Nephron progenitor cell (in vitro differentiated cells): ENCODE measurements around the gene CRISPLD2.
"Not testable (repeated sequence)": the region's sequence is repeated elsewhere in the genome, so short reads cannot be mapped to it uniquely, and the experiment has no call there.

Experiments
- DNase-seq: peaks from one replicate; pipeline ENCODE4 v3.0.0; 2021
- H3K27ac Mint-ChIP-seq: 2 replicates; pipeline ENCODE4 v1.8.0; 2021; ENCODE audit warnings: mild to moderate bottlenecking, moderate library complexity, mixed read lengths
- H3K27me3 Mint-ChIP-seq: 2 replicates; pipeline ENCODE4 v1.8.0; 2021; ENCODE audit warnings: mild to moderate bottlenecking, low read depth, mixed read lengths; ENCODE audit not compliant: poor library complexity
- H3K36me3 Mint-ChIP-seq: 2 replicates; pipeline ENCODE4 v1.8.0; 2021; ENCODE audit warnings: low read depth, mixed read lengths
- H3K4me1 Mint-ChIP-seq: 2 replicates; pipeline ENCODE4 v1.8.0; 2021; ENCODE audit warnings: mixed read lengths
- H3K4me3 Mint-ChIP-seq: 2 replicates; pipeline ENCODE4 v1.8.0; 2021; ENCODE audit warnings: mild to moderate bottlenecking, moderate library complexity, mixed read lengths
- H3K9me3 Mint-ChIP-seq: 2 replicates; pipeline ENCODE4 v1.8.0; 2021; ENCODE audit warnings: mild to moderate bottlenecking, moderate library complexity, mixed read lengths
- CTCF ChIP-seq: fragments of 200-600 bp; sonication (generic); IDR thresholded peaks from 2 replicates; pipeline ENCODE4 v1.5.0; 2021; ENCODE audit warnings: antibody characterized with exemption

The CRISPLD2 gene

GRCh38 chr16:84850714-84851113 lies 30.9 kb downstream of the CRISPLD2 start:
- Mint-ChIP-seq H3K36me3 (no peaks in the 10 kb centered on the region), H3K4me1 (peaks cover 8% of the 10 kb centered on the region), H3K4me3 (no peak overlapping the region), H3K27me3 (peaks cover 36% of the 10 kb centered on the region), H3K9me3 (no peaks in the 10 kb centered on the region), H3K27ac (no peak overlapping the region)
- DNase-seq = no peak
- TF ChIP-seq CTCF = no peak

- peaks cover 8% of the 10 kb centered on the region for H3K4me1 Mint-ChIP-seq
- TF ChIP-seq CTCF = no peak
- H3K4me3 Mint-ChIP-seq = no peak overlapping the region
- H3K36me3 Mint-ChIP-seq = no peaks in the 10 kb centered on the region
- DNase-seq = no peak
- H3K27me3 Mint-ChIP-seq = peaks cover 37% of the 10 kb centered on the region
- H3K9me3 Mint-ChIP-seq = no peaks in the 10 kb centered on the region
- no peak overlapping the region for H3K27ac Mint-ChIP-seq
Measured at GRCh38 chr16:84851192-84852127, 31.7 kb downstream of the CRISPLD2 start.

- no peak for DNase-seq
- TF ChIP-seq CTCF = no peak
- H3K36me3 Mint-ChIP-seq = no peaks in the 10 kb centered on the region
- no peaks in the 10 kb centered on the region for H3K4me1 Mint-ChIP-seq
- H3K9me3 Mint-ChIP-seq = peaks cover 2% of the 10 kb centered on the region
- H3K4me3 Mint-ChIP-seq = no peak overlapping the region
- peaks cover 20% of the 10 kb centered on the region for H3K27me3 Mint-ChIP-seq
- no peak overlapping the region for H3K27ac Mint-ChIP-seq
Measured at GRCh38 chr16:84853534-84853933, 33.7 kb downstream of the CRISPLD2 start.

- TF ChIP-seq CTCF = no peak
- Mint-ChIP-seq H3K36me3 (no peaks in the 10 kb centered on the region), H3K4me1 (no peaks in the 10 kb centered on the region), H3K27me3 (peaks cover 17% of the 10 kb centered on the region), H3K27ac (no peak overlapping the region), H3K9me3 (peaks cover 14% of the 10 kb centered on the region), H3K4me3 (no peak overlapping the region)
- no peak for DNase-seq
Measured at GRCh38 chr16:84854759-84855158, 35.0 kb downstream of the CRISPLD2 start.

- H3K36me3 Mint-ChIP-seq, H3K4me1 Mint-ChIP-seq, H3K4me3 Mint-ChIP-seq, DNase-seq, H3K27ac Mint-ChIP-seq: not testable (repeated sequence)
- peaks cover 12% of the 10 kb centered on the region for H3K27me3 Mint-ChIP-seq
- H3K9me3 Mint-ChIP-seq = peaks cover 23% of the 10 kb centered on the region
Measured at GRCh38 chr16:84855435-84856202, 35.8 kb downstream of the CRISPLD2 start.

GRCh38 chr16:84856203-84856581 lies 36.4 kb downstream of the CRISPLD2 start:
- H3K27ac Mint-ChIP-seq, DNase-seq, H3K4me3 Mint-ChIP-seq, H3K27me3 Mint-ChIP-seq, H3K36me3 Mint-ChIP-seq, H3K4me1 Mint-ChIP-seq: not testable (repeated sequence)
- H3K9me3 Mint-ChIP-seq = peaks cover 28% of the 10 kb centered on the region

- Mint-ChIP-seq H3K9me3 (peaks cover 31% of the 10 kb centered on the region), H3K27me3 (peaks cover 12% of the 10 kb centered on the region)
- H3K4me3 Mint-ChIP-seq, H3K36me3 Mint-ChIP-seq, DNase-seq, H3K4me1 Mint-ChIP-seq, H3K27ac Mint-ChIP-seq: not testable (repeated sequence)
Measured at GRCh38 chr16:84856811-84857210, 37.0 kb downstream of the CRISPLD2 start.
